Natural killer cell (primary cell): ENCODE data around the gene GPSM1. TPM values are rescaled to one million over a fixed set of nuclear protein-coding genes. Genes with fewer than 3 reads are reported as not detected.

Experiments used
- ATAC-seq, 3 donors: fragments of 150-1000 bp in 2 of 3; fragments of 200-7000 bp in 1 of 3; cut with Tn5 transposase; 1 replicate in 1 of 3; 2 replicates in 2 of 3; pipeline ENCODE4 v1.10.0; 2021; ENCODE audit warnings: mild to moderate bottlenecking in 2 of 3, moderate library complexity in 2 of 3
- DNase-seq, 2 donors: peaks; one replicate each; pipeline versions ENCODE4 v3.0.0 to v3.0.0-alpha.2; 2013 to 2021; ENCODE audit warnings: mixed read lengths in 1 of 2
- H3K27ac ChIP-seq: one replicate; pipeline ENCODE4 v1.5.1; 2013; ENCODE audit warnings: mild to moderate bottlenecking, low read length
- H3K27me3 ChIP-seq: one replicate; pipeline ENCODE4 v1.6.1; 2013; ENCODE audit warnings: low read length; ENCODE audit not compliant: control insufficient read depth, insufficient read depth
- H3K36me3 ChIP-seq: one replicate; pipeline ENCODE4 v1.6.1; 2013; ENCODE audit warnings: low read length; ENCODE audit not compliant: control insufficient read depth, insufficient read depth
- H3K4me1 ChIP-seq: one replicate; pipeline ENCODE4 v1.6.1; 2013; ENCODE audit warnings: low read length; ENCODE audit not compliant: control insufficient read depth, insufficient read depth
- H3K4me3 ChIP-seq: one replicate; pipeline ENCODE4 v1.5.1; 2013; ENCODE audit warnings: low read length
- H3K9me3 ChIP-seq: one replicate; pipeline ENCODE4 v1.6.1; 2013; ENCODE audit warnings: low read length; ENCODE audit not compliant: control insufficient read depth, insufficient read depth
- H3K27ac Mint-ChIP-seq, 2 donors: one replicate each; pipeline ENCODE4 v1.8.0; 2022; ENCODE audit warnings: mild to moderate bottlenecking in 2 of 2, mixed read lengths in 2 of 2, moderate library complexity in 1 of 2
- H3K27me3 Mint-ChIP-seq, 2 donors: one replicate each; pipeline ENCODE4 v1.8.0; 2022; ENCODE audit warnings: low read depth in 2 of 2, mixed read lengths in 2 of 2
- H3K36me3 Mint-ChIP-seq: one replicate; pipeline ENCODE4 v1.8.0; 2022; ENCODE audit warnings: mixed read lengths
- H3K4me1 Mint-ChIP-seq, 2 donors: one replicate each; pipeline ENCODE4 v1.8.0; 2022; ENCODE audit warnings: mixed read lengths in 2 of 2
- H3K4me3 Mint-ChIP-seq: one replicate; pipeline ENCODE4 v1.8.0; 2022; ENCODE audit warnings: mild to moderate bottlenecking, moderate library complexity, mixed read lengths
- H3K9me3 Mint-ChIP-seq, 2 donors: one replicate each; pipeline ENCODE4 v1.8.0; 2022; ENCODE audit warnings: mixed read lengths in 2 of 2
- CTCF ChIP-seq: fragments of 200-600 bp; IDR thresholded peaks from one replicate; pipeline ENCODE4 v1.8.0; 2022; ENCODE audit warnings: antibody characterized with exemption
- WGBS: methylation state at CpG from one replicate; pipeline ENCODE4 v1.1.7; 2013; ENCODE audit warnings: missing lambda C conversion rate; ENCODE audit not compliant: insufficient coverage; 5-methylcytosine and 5-hydroxymethylcytosine counted together
- intact Hi-C: fragments of 100-400 bp; cut with micrococcal nuclease; formaldehyde crosslinking; loops from one replicate; pipeline ENCODE4 v1.14.2; 2022
- total RNA-seq, 4 donors: library from RNA; stranded (reverse); fragments of 120-200 nt in 1 of 4; gene quantifications; one replicate each; pipeline versions ENCODE4 v1.2.3 to v1.2.4, GENCODE V29; 2013 to 2022

The GPSM1 gene
- total RNA-seq, 3 donors from 2014 or later (not counting 1 experiment from before 2014, with no cell fraction given), result 2.6 to 4.2 (median 3.4) TPM

GRCh38 chr9:136284951-136285350 is 42.4 kb upstream of the GPSM1 start:
- H3K36me3 Mint-ChIP-seq, result no peaks in the 10 kb centered on the region
- H3K4me1 Mint-ChIP-seq, result peaks cover 0 to 4% of the 10 kb centered on the region in 2 donors
- H3K4me3 Mint-ChIP-seq, result no peak overlapping the region
- H3K27me3 Mint-ChIP-seq, result peaks cover 0 to 5% of the 10 kb centered on the region in 2 donors
- ATAC-seq (no peak), DNase-seq (no peak)
- no peak for TF ChIP-seq CTCF
- H3K4me1 ChIP-seq, result peaks cover 14% of the 10 kb centered on the region
- H3K27ac ChIP-seq, result no peak overlapping the region
- H3K4me3 ChIP-seq, result no peak overlapping the region
- H3K9me3 Mint-ChIP-seq, result no peaks in the 10 kb centered on the region
- no peak overlapping the region for H3K27ac Mint-ChIP-seq
- H3K27me3 ChIP-seq, result no peaks in the 10 kb centered on the region
- no peaks in the 10 kb centered on the region for H3K36me3 ChIP-seq
- 94% methylated on average over 19 of the region's 19 CpGs for WGBS
- intact Hi-C loops, result no loop called here
- no peaks in the 10 kb centered on the region for H3K9me3 ChIP-seq

GRCh38 chr9:136285501-136286358 is 41.6 kb upstream of the GPSM1 start:
- Mint-ChIP-seq H3K27ac (no peak overlapping the region), H3K4me3 (no peak overlapping the region), H3K27me3 (peaks cover 0 to 3% of the 10 kb centered on the region in 2 donors), H3K4me1 (peaks cover 0 to 4% of the 10 kb centered on the region in 2 donors), H3K9me3 (no peaks in the 10 kb centered on the region), H3K36me3 (no peaks in the 10 kb centered on the region)
- 83% methylated on average over 28 of the region's 28 CpGs for WGBS
- no peaks in the 10 kb centered on the region for H3K27me3 ChIP-seq
- H3K36me3 ChIP-seq, result no peaks in the 10 kb centered on the region
- TF ChIP-seq CTCF, result no peak
- no peak for ATAC-seq
- no peak for DNase-seq
- no peak overlapping the region for H3K27ac ChIP-seq
- H3K9me3 ChIP-seq, result no peaks in the 10 kb centered on the region
- intact Hi-C loops, result no loop called here
- no peak overlapping the region for H3K4me3 ChIP-seq
- H3K4me1 ChIP-seq, result peaks cover 14% of the 10 kb centered on the region

- DNase-seq, result no peak
Measured at GRCh38 chr9:136286359-136286986, 40.9 kb upstream of the GPSM1 start.

More at GRCh38 chr9:136286359-136286986, 40.9 kb upstream of the GPSM1 start:
- Mint-ChIP-seq H3K4me1 (peaks cover 0 to 4% of the 10 kb centered on the region in 2 donors), H3K27me3 (peaks cover 0 to 3% of the 10 kb centered on the region in 2 donors), H3K36me3 (no peaks in the 10 kb centered on the region), H3K4me3 (no peak overlapping the region), H3K27ac (no peak overlapping the region), H3K9me3 (no peaks in the 10 kb centered on the region)
- Histone ChIP-seq H3K4me3 (no peak overlapping the region), H3K27ac (no peak overlapping the region), H3K36me3 (no peaks in the 10 kb centered on the region), H3K27me3 (no peaks in the 10 kb centered on the region), H3K9me3 (no peaks in the 10 kb centered on the region), H3K4me1 (peaks cover 14% of the 10 kb centered on the region)
- ATAC-seq, result no peak
- TF ChIP-seq CTCF, result no peak
- 88% methylated on average over 30 of the region's 30 CpGs for WGBS
- intact Hi-C loops, result no loop called here
